GM12878 (cell line): ENCODE results near the gene LGALS9. TPM values are rescaled to one million over a fixed set of nuclear protein-coding genes. Genes with fewer than 3 reads are reported as not detected.

Experiments used
- CUX1 ChIP-seq: IDR thresholded peaks from 2 replicates; pipeline ENCODE4 v1.6.1; 2012; ENCODE audit warnings: improper control_type of control experiment, low read depth, low read length; ENCODE audit not compliant: insufficient replicate concordance
- ESRRA ChIP-seq: IDR thresholded peaks from 2 replicates; pipeline ENCODE4 v1.6.1; 2012; ENCODE audit warnings: mild to moderate bottlenecking, low read length, improper control_type of control experiment
- NBN ChIP-seq: fragments of 450-650 bp; IDR thresholded peaks from 2 replicates; pipeline ENCODE4 v1.6.1; 2016
- REST ChIP-seq: IDR thresholded peaks from 2 replicates; pipeline ENCODE4 v1.6.1; 2012; ENCODE audit warnings: mild to moderate bottlenecking, low read depth, low read length
- YBX1 ChIP-seq: fragments of 450-650 bp; IDR thresholded peaks from 2 replicates; pipeline ENCODE4 v1.6.1; 2016; ENCODE audit warnings: antibody characterized with exemption
- ZNF384 ChIP-seq: IDR thresholded peaks from 2 replicates; pipeline ENCODE4 v1.6.1; 2012; ENCODE audit warnings: low read depth, mild to moderate bottlenecking, low read length, improper control_type of control experiment, borderline replicate concordance
- polyA plus RNA-seq, 11 experiments: library from polyadenylated mRNA; depleted of rRNA in 4 of 11; unstranded in 6 of 11; stranded (reverse) in 5 of 11; fragments of >200 nt; fragmentation: Nextera tagmentation in 4 of 11; fragmentation: Illumina TruSeq in 1 of 11; extraction: Ambion mirVana in 4 of 11; extraction: Trizol in 1 of 11; gene quantifications; 1 replicate in 1 of 11; 2 replicates in 10 of 11; pipeline versions ENCODE4 v1.2.1 to v1.2.3, GENCODE V29; 2011 to 2016; ENCODE audit warnings: inconsistent platforms in 2 of 11, missing spikeins in 2 of 11, low read depth in 1 of 11
- total RNA-seq, 4 experiments: library from RNA; depleted of rRNA in 3 of 4; stranded (reverse); fragments of >200 nt in 3 of 4; fragmentation: Illumina TruSeq in 1 of 4; extraction: Trizol in 1 of 4; gene quantifications; 2 replicates each; pipeline versions ENCODE4 v1.2.1 to v1.2.3, GENCODE V29; 2013 to 2021

Gene LGALS9
- total and polyA plus RNA-seq, 10 of the 15 experiments (the other 5 are each of a cell fraction or from before 2014, with no cell fraction given), result 22.5 to 294 (median 155) TPM

- TF ChIP-seq CUX1 (no peak), ZNF384 (no peak), YBX1 (no peak), ESRRA (no peak), REST (no peak), NBN (no peak)
- TF ChIP-seq, all 136 proteins: peak for 0
Observed at GRCh38 chr17:27650836-27651235, 19.8 kb downstream of the LGALS9 start (continued).
